OCI-M2 (cell line): Measurements from ENCODE around the gene PTPN5.
"Not testable (repeated sequence)": the region's sequence is repeated elsewhere in the genome, so short reads cannot be mapped to it uniquely, and the experiment has no call there.

ENCODE experiments used
- DNase-seq: peaks from one replicate; lab custom pipeline; 2025; ENCODE audit not compliant: unreplicated experiment; lab: John Stamatoyannopoulos, UW

The PTPN5 gene

DNA sequence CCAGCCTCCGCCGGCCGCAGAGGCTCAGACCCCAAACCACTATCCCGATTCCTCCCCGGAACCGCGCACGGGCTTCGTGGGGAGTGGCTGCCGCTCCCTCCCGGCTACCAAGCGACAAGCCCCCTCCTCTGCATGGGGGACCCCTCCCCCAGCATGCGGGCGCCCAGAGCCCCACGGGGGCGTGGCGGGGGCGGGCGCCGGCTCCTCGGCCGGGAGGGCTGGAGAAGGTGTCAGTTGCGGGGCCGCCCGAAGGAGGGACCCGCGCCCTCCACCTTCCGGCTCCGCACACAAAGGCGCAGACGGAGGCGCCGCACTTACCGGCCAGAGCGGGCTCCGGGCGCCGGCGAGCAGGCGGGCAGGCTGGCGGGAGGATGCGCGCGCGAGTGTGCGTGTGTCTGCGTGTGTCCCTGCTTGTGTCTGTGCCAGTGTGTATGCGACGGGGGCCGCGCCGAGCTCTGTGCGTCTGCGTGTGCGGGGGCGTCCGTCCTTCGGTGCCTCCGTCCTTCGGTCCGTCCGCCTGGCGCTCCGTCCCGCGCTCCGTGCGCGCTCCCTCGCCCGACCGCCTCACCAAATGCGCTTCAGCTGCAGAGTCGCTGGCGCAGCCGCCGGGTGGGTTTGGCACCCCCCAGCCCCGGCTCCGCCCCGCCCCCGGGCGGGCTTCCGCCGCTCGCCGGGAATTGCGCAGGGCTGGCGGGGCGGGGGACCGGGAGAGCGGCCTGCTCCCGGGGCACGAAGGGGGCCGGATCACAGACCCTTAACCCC is at the start of gene PTPN5:
PTPN5 (minus strand) TSS at position 592 of the 762 bp plus-strand sequence. CDS start 19,840 bp downstream, outside the sequence.
- no peak for DNase-seq

DNA sequence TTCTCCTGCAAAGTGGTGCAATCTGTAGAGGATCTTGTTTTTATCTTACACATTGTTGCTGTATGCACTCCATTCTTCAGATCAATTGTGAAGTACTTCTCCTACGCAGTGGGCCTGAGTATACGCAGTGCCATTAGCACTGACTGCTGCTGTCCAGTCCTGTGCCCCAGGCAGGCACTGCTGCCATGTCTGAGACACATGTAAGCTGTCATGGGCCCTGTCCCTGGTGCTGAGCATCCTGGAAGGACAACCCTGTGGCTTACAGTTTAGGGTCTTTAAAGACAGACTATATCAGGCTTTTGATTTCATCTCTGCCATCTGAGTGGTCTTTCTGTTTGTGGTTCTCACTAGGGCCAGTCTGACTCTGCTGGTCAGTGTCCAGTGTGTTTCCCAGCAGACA is 44.8 kb upstream of the PTPN5 start:
- no peak for DNase-seq

DNA sequence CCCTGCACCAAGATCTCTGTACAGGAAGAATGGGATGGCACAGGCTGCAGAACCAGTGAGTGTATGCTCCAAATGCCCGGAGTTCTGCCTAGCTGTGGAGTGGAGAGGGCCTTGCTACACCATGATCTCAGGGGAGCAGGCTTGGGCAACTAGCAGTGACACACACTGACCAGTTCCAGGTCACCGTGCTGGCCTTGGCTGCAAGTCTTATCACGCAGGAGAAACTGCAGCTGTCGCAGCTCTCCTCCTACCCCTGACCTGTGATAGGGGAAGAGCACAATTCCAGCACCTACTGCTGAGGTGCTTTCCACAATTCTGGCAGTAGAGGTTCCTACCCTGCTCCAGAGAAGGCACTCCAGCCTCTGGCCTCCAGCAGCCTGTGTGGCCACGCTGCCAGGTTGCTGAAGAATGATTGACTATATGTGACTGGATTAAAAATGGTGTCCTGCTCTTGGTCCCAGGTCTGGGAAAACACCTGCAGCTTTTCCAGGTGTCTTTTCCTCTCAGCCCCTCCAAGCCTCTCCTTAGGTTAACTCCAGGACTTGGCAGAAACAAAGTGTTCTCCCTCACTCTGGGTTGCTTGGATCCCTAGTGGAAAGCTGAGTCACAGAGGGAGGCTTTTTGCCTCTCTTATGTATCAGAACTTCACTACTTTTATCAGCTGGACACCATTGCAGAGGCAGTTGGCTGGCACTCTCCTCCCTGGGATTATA is 43.3 kb upstream of the PTPN5 start:
- no peak for DNase-seq

DNA sequence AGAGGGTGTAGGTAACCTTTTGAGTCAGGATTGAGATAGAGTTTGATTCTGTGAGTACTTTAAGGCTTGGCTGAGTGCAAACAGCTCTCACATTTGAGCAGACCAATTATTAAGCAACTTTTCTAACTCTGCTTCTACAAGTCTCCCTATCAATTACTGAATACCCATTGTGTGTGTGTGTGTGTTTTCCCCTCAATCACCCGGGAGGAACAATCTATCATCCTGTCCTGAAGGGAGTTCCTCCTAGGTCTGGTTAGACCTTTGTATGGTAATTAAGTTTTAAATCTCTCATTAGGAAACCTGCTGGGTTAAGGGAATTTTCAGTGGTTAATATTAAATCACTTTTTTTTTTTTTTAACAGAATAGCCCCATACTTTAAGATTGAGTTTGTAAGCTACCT is 28.6 kb upstream of the PTPN5 start:
- not testable (repeated sequence) for DNase-seq

DNA sequence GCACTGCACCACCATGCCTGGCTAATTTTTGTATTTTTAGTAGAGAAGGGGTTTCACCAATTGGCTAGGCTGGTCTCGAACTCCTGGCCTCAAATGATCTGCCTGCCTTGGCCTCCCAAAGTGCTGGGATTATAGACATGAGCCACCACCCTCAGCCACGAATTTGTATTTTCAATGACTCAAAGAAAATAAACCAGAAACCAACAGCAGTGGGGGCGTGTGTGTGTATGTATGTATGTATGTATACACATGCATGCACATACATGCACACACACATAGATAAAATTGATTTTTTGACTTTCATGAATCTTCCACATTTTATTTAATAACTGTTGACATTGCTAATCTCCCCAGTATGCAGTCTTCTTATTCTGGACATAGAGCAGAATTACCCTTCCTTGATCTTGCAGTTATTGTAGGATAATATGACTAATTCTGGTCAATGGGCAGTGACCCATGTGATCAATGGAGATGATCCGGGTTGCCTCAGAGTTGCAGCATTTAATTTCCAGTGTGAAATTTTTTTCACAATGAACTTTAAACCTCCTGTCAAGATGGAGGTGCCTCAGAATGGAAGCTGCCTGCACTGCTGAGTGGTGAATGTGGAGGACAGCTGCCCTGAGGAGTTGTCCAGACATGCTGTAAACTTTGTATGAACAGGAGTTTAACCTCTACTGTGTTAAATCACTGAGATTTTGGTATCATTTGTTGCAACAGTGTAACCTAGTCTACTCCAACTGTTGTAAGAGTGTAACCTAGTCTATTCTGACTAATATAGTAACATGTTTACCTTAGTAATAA is 12.8 kb upstream of the PTPN5 start:
- no peak for DNase-seq

DNA sequence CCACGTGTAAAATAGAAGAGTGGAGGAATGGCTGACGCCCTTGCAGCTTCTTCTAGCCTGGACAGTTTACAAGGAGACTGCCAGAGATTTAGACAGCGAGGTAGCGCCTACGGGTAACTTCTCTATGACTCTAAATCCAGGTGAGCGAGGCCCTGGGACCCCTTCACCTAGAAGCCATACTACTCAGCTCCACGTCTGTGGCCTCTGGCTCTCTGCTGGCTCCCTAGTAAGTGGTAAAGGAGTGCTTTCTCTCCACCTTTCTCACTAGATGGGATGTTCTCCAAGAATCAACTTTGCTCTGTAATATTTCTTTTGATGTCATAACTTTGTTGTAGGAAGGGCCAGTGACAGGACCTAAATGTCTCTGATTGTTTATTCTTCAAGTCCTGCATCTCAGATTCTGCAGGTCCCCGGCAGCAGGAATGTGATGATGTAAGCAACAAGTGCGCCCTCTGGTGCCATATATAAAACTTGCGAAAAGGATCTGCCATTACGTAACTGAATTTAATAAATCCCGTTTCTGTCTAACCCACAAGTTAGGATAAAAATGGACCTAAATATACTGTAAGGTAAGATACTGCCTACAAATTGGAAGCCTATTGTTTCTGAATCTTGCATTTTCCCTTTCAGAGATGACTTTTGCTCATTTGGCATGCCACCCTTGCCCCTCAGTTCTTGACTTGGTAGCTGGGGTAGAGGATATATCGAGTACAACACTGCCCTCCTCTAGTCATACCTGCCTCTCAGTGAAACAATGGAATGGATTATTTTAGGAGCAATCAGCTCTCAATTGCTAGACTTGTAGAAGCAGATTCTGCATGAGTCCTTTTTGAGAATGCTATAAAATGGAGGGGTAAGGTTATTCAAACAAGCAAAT is 11.0 kb upstream of the PTPN5 start:
- DNase-seq = no peak

DNA sequence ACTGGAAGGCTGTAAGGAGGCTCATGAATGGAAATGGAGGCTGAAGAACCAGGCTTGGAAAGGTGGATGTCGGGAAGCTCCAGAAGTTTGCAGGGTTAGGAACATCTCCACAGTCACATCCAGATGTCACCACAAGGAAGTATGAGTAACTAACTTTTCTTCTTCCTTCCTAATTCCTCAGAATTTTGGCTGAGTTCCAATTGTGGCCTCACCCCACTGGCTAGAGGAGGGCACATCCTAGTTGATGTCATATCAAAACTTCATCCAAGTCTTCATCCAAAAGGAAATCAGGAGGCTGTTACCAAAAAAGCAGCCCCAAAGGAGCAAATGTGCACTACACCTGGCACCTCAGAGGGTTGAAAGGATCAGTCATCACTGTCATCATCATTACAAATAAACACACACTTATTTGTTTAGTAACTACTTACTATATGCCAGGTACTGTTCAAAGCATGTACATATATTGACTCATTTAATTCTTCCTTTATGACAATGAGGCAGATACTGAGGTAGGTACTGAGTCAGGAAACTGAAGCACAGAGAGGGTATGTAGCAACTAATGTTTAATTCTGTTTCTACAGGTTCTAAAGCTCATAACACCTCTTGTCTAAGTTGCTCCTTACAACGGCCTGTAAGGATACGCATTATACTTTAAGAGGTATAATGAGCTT is 7.3 kb upstream of the PTPN5 start:
- DNase-seq = no peak

DNA sequence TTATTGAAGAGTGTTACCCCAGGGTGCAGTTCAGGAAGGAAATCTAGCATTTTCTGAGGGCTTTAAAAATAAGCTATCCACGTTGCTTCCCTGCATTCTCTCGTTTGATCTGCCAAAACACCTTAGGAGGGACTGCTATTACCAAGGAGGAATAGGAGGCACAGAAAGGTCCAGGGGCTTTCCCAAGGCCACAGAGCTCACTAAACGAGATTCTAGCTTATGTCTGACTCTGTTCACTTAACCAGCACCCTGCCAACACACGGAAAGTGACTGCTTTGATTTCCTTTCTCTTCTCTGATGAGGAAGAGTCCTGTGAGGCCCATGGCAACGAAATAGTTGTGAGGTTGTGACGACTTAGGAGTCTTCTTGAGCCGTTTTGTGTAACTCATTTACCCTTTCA is 3.4 kb upstream of the PTPN5 start:
- DNase-seq = no peak

DNA sequence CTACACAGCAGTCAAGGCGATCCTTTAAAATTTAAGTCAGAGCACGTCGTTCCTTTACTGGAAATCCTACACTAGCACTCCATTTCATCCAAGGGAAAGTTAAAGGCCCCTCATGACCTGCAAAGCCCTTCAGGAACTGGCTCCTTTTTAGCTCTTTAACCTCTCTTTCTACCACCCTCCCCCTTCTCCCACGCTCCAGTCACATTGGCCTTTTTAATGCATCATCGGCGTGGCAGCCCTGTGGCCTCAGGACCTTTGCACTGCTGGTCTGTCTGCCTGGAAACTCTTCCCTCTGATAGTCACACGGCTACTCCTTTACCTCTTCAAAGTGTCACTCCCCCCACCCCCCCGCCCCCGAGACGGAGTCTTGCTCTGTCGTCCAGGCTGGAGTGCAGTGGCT is 1.2 kb upstream of the PTPN5 start:
- DNase-seq = no peak

DNA sequence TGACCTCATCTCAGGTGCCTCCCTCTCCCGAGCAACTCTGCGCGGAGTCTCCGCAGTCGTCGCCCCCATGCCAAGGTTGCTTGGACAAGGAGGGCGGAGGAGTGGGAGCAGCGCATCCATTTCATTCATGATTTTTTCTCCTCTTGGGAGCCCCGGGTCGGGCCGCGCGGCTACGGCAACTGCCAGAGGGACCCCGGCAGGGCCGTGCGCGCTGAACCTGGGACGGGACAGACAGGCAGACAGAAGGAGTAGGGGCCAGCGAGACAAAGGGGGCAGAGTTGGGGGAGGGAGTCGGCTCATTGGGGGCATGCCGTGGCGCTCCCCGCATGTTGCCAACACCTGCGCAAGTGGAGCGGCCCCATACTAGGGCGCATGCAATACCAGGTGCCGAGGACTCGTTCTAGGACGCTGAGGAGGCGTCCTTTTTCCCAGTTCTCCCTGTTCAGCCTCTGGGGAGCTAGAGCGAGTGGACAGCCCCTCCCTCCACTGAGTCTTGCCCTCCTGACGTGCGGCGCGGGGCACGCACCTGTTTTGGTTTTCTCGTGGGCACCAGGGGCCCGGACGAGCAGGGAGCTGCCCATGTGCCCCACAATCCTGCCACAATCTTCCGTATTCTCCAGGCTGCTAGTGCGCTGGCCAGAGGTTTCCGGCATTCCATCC is 501 bp upstream of the PTPN5 start:
- DNase-seq = no peak

DNA sequence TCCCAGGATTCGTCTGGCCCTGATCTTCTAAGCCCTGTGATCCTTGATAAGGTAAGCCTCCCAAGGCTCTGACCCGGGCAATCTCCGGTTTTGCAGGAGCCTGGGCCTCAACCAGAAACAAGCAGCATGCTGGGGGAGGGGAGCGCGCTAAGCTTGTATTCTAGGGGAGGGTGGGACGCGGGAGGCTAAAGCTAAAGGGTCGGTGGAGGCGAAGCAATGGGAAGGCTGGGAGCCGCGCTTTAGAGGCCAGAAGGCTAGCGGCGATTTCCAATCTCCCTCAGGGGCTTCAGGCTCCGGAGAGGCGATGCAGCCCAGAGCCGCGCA is 753 bp downstream of the PTPN5 start:
- no peak for DNase-seq

DNA sequence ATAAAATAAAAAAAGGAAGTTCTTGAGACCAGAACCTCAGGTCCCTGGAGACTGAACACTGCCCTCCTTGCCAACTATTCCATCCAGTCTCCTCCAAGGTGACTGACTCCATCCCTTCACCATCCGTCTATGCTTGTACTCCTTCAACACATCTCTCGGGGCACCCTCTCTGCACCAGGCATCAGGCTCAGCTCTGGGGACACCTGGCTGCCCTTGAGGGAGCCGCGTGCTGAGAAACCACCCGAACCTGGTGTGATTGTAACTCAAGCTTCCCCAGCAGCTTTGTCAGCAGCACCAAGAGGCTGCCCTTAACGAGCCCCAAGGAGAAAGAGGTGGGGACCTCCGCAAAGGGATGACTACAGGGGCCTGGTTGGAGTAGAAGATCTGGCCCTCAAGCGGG is 1.7 kb downstream of the PTPN5 start:
- DNase-seq = no peak

DNA sequence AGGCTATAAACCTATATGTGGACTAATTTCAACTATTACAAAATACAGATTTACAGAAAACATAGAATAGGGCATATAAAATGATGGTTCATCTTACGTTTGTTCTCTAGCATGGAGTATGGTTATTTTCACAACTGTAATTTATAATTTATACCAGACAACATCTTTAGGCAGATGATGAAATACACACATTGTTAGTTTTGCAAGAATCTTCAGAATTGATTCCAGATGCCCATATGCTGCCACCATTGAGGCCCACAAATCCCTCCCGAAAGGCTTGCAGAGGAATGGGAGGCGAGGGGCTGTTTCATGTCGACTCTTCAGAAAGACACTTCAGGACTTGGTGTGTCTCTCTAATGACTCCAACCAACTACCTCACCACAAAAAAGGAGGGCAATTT is 6.2 kb downstream of the PTPN5 start:
- no peak for DNase-seq

DNA sequence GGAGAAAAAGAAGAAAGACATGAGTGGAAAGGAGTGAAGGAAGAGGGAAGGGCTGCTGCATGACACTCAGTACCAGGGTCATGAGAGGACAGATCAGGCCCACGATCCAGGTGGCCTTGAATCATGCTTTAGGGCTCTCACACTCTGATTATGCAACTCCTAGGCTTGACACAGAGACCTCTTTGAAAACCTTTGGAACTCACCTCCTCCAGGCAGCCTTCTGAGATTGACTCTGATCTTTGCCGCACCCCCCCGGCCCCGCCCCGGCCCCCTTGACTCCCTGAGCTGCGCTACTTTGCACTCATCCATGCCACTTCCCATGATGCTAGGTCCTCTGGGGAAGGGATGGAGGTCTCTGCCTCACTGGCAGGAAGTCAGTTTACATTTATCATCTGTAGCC is 10.7 kb downstream of the PTPN5 start:
- DNase-seq = no peak

DNA sequence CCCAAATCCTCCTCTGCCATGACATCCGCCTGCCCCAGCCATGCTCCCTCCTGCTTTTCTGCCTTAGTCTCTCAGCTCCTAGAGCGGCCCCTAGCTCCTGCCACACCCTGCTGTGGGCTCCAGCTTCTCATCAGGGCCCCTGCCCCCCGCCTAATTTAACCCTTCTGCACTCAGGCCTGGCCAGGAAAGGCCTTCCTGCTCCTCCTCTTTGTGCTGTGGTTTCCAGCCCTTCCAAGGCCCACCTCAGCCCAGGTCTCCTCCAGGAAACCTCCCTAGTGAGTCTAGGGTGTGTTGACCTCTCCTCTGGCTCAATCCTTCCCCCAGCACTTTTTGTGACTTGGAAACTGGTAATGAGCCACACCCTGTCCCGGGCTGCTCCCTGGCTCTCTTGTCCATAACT is 11.3 kb downstream of the PTPN5 start:
- DNase-seq = no peak

DNA sequence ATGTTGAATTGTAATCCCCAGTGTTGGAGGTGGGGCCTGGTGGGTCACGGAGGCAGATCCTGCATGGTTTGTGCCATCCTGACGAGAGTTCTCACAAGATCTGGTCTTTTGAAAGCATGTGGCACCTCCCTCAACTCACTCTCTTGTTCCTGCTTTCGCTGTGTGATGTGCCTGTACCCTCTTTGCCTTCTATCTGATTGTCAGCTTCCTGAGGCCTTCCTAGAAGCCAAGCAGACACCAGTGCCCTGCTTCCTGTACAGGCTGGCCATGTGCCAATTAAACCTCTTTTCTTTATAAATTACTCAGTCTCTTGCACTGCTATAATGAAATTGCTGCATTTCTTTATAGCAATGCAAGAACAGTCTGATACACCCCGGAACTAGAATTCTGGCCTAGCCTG is 13.1 kb downstream of the PTPN5 start:
- DNase-seq = no peak

DNA sequence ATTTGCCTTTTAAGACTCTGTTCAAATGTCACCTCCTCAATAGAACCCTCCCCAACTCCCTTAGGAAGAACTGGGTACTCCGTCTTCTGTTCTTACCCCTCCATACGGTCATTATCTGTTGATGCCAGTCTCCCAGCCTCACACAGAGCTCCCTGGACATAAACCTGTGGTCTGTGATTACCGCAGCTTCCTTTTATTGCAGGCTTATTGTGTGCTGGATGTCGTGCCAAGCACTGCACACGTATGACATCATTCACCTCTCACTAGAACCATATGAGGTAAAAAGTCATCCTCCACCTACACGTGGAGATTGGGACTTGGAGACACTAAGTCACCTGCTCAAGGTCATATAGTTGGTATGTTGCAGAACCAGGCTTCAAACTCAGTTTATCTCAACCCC is 15.3 kb downstream of the PTPN5 start:
- DNase-seq = no peak

DNA sequence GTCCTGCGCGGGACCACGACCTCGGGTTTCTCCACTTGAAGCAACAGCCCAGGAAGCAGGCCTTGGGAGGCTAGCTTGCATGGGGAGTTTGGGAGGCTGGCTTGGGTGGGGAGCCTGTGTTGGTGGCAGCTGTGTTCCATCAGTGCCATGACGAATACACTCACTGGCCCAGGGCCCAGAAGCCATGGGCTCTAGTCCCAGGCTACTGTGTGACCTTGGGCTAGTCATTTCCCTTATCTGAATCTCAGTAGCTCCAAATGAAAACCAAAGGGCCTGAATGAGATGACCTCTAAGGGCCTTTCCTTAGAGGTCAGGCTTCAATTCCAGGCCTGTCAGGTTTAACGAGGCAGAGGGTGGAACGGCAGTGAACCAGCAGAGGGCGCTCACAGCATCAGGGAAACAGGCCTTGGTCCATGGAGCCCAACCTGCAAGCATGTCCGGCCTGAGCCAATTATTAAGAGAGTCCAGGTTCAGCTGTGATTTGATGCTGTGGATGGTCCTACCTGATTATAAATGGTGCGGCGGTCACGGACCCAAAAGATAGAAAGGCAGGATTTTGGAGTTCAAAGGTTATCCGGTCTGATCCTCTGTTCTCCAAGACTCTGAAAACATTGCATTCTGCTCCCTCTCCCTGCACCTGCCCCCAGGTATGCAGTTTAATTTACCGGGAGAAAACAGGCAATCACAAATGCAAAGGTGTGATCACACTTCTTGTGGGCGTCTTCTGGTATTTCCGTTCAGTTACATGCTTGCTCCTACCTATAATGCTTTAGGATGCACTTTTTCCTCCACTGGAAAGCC is 15.9 kb downstream of the PTPN5 start:
- DNase-seq = no peak

DNA sequence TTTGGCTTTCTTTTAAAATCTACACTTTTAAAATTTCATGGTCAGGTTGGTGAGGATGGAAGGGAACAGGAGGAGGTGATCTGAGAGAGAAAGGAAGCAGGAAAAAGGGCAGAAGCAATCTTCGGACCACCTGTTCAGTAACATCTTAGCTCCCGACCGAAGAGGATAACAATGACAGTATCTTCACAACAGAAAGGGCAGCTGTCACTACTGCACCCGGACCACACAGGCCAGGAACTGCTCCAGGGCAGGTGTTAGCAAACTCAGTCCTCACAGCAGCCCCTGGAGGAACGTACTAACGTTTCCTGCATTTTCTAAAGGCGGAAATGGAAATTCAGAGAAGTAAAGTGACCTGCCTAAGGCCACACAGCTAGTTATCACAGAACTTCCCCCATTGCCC is 16.8 kb downstream of the PTPN5 start:
- no peak for DNase-seq
